ENCODE measurements around the gene LAMTOR1.

Gene LAMTOR1

GRCh38 chr11:72080326-72081183 is 22.5 kb downstream of the LAMTOR1 start, which contains the start of the genes LRRC51 and NUMA1:
TSS of gene LRRC51 (plus strand) at chr11:72080850. CDS start at chr11:72089084, 8,234 bp downstream.
TSS of gene NUMA1 (minus strand) at chr11:72080542. CDS start at chr11:72035943, 44,599 bp downstream.
- peak; percentile 100 for DNase-seq

- no peak for DNase-seq
Observed at GRCh38 chr11:72079819-72080325, 23.2 kb downstream of the LAMTOR1 start.

- DNase-seq, result no peak
Observed at GRCh38 chr11:72078477-72078876, 24.6 kb downstream of the LAMTOR1 start.

GRCh38 chr11:72075756-72076155 is 27.3 kb downstream of the LAMTOR1 start:
- DNase-seq, result no peak

- peak; percentile 16 for DNase-seq
Observed at GRCh38 chr11:72075109-72075508, 28.0 kb downstream of the LAMTOR1 start.

- peak; percentile 89 for DNase-seq
Observed at GRCh38 chr11:72072348-72072747, 30.7 kb downstream of the LAMTOR1 start.

- no peak for DNase-seq
Observed at GRCh38 chr11:72070491-72070890, 32.6 kb downstream of the LAMTOR1 start.

GRCh38 chr11:72069787-72070251 is 33.3 kb downstream of the LAMTOR1 start:
- DNase-seq, result peak; percentile 80

GRCh38 chr11:72069200-72069599 is 33.9 kb downstream of the LAMTOR1 start:
- DNase-seq, result no peak

- DNase-seq, result no peak
Observed at GRCh38 chr11:72067676-72068075, 35.4 kb downstream of the LAMTOR1 start.

GRCh38 chr11:72067266-72067665 is 35.8 kb downstream of the LAMTOR1 start:
- DNase-seq, result no peak

- no peak for DNase-seq
Observed at GRCh38 chr11:72066855-72067254, 36.2 kb downstream of the LAMTOR1 start.

- no peak for DNase-seq
Observed at GRCh38 chr11:72061739-72062396, 41.2 kb downstream of the LAMTOR1 start.

GRCh38 chr11:72058416-72059034 is 44.6 kb downstream of the LAMTOR1 start:
- DNase-seq, result peak; percentile 90

GRCh38 chr11:72048766-72049460 is 54.2 kb downstream of the LAMTOR1 start:
- no peak for DNase-seq

Data from fibroblast of skin of back (primary cell).